Midbrain (tissue), 1 donor: Measurements from ENCODE around the gene KREMEN2.

ENCODE experiments used
- DNase-seq: peaks from one replicate; lab custom pipeline; 2025; lab: John Stamatoyannopoulos, UW

The KREMEN2 gene

DNA sequence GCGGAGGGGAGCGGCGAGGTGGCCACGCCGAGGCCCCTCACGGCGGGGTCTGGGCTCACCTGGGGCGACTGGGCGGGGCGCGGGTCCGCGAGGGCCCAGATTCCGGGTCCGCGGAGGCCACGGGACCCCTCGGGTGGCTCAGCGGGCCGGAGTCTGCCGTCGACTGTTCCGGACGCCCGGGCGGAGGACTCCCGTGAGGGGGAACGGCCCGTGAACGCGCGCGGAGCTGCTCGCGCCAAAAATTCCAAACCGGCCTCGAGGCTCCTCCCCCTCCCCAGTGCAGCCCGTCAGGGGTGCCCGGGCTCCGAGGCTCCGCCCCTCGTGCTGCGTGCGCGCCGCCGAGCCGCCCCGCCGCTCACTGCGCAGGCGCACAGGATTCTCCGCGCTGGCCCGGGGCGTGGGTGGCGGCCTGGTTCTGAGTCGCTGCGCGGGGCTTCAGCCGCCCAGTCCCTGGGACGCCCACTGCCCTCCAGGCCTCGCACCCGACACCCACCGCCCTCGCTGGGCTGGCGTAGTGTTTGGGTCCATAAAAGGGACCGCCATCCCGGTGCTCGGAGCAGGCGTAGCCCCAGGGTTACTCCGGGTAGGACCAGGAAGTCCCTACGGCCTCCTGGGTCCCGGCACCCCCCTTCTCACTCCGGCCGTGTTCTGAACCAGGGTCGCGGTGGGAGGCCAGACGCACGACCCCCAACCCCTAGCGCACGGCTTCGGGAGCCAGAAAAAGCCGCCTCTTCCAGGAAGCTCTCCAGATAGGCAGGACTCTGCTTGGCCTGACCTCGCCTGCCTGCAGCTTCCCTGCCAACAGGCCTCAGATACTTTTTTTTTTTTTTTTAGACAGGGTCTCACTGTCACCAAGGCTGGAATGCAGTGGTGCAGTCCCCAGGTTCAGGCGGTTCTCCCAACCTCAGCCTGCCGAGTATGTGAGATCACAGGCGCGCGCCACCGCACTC, 16.4 kb downstream of the KREMEN2 start, which contains the start of gene PKMYT1:
PKMYT1 (minus strand) TSS at position 220 of the 950 bp plus-strand sequence. CDS start 789 bp downstream, outside the sequence.
- DNase-seq: peak; percentile 89

DNA sequence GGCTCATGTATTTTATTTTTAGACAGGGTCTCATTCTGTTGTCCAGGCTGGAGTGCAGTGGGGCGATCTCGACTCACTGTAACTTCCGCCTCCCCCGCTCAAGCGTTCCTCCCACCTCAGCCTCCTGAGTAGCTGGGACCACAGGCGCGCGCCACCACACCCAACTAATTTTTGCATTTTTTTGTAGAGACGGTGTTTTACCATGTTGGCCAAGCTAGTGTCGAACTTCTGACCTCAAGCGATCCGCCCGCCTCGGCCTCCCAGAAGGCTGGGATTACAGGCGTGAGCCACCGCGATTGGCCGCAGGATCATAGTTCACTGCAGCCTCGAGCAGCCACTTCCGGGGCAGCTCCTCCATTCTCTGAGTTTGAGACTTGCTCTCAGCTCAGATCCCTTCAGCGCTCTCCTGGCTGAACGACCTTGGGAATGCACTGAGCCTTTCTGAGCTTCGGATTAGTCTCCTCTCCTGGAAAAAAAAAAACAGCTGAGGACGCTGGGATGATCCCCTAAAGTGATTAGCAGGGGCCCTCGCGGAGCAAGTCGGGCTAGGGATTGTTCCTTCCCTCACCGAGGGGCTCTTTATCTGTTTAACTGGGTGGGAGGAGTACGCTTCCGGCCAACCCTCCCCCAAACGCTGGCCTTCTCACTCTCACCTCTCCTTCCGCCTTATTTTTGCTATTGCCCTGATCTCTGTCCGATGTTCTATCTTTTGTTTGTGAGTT, 17.3 kb downstream of the KREMEN2 start:
- DNase-seq: no peak

DNA sequence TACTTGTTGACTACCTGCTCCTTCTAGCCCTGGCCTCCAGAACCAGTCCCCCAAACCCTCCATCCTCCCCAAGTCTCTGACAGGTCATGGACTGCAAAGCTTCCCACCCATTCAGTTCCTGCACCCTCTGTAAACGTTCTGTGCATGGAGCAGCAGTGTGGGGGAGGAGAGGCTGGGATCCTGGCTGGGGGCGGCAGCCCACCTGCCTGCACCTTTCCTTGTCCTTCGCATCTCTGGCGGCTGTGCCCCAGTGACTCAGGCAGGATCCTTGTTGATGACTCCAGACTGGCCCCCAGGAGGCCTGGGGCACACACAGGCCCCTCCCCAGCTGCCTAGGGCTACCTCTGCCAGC, 17.8 kb downstream of the KREMEN2 start:
- no peak for DNase-seq

DNA sequence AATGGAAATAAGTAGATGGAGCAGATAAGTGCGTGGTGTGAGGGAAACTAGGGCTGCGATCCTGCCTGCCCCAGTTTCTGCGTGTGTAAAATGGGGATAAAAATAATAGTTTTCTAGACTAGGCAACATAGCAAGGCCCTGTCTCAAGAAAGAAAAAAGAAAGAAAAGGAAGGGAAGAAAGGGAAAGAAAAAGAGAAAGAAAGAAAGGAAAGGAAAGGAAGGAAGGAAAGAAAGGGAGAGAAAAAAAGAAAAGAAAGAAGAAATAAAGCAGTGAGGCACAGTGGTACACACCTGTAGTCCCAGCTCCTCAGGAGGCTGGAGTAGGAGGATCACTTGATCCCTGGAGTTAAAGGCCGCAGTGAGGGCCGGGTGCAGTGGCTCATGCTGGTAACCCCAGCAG, 18.3 kb downstream of the KREMEN2 start:
- DNase-seq: no peak

DNA sequence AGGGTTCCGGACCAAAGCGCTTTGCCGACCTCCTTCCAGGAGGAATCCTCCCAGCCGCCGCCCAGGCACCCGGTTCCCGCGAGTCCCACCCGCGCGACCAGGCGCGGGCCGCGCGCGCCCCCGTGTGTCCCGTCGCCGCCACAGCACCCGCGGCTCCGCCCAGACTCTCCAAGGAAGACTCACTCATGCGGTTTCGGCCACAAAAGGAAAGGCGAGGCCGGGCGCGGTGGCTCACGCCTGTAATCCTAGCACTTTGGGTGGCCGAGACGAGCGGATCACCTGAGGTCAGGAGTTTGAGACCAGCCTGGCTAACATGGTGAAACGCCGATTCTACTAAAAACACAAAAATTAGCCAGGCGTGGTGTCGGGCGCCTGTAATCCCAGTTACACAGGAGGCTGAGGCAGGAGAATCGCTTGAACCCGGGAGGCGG, 19.6 kb downstream of the KREMEN2 start:
- peak; percentile 61 for DNase-seq

DNA sequence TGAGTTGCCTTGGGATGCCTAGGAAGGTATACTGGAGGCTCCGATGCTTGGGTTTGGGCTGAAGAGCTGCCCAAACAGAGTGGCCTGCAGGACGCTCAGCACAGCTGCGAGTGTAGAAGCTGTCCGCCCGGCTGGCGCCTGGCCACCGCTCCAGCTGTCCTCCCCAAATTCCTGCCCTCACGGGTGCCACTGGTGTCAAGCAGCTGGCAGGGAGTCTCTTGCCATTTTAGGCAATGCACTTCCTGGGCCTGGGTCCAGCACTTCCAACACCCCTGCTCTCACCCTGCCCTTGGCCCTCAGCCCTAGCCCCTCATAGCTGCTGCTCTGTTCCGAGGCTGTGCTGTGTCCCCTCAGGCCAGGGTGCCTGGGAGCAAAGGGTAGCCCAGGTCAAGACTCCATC, 21.4 kb downstream of the KREMEN2 start:
- no peak for DNase-seq

DNA sequence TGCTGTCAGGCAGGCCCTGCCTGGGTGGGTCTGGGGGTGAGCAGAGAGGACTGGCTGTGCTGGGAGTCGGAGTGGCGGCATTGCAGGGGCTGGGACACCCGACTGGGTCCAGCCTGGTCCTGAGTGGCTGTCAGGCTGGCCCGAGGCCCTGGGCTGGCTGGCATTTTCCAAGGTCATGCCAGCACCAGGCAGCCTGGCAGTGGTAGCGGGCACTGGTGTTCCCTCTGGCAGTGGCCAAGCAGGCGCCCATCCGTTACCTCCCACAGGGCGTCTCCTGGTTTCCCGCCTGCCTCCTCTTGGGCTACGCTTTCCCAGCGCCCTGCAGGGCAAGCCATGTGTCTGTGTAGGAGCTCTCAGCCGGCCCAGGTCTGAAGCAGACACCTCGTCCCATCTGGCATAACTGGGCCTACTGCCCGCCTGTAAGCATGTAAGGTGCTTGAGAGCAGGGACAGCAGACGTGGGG, 21.8 kb downstream of the KREMEN2 start:
- DNase-seq: no peak

DNA sequence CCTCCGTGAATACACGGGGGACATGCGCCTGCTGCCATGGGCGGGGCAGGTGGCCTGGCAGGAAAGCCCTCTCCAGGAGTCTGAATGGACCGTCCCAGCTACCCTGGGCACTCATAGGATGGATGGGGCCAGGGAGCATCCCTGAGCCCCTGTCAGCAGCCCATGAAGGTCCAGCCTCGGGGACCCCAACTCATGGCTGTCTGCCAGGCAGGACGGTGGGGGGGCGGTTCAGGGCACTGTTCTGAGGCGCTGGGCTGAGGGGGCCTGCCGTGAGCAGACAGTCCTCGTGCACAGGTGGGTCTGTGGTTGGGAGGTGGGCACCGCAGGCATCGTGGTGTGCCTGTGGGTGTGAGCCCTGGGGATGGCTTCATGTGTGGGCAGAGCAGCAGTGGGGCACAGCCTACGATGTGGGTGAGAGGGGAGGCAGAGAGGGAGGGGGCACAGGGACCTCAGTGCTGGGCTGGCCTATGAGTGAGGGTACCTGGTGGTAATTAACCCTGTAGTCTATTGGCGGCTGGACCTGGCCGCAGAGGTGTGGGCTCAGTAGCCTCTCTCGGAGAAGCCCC, 22.6 kb downstream of the KREMEN2 start:
- no peak for DNase-seq

DNA sequence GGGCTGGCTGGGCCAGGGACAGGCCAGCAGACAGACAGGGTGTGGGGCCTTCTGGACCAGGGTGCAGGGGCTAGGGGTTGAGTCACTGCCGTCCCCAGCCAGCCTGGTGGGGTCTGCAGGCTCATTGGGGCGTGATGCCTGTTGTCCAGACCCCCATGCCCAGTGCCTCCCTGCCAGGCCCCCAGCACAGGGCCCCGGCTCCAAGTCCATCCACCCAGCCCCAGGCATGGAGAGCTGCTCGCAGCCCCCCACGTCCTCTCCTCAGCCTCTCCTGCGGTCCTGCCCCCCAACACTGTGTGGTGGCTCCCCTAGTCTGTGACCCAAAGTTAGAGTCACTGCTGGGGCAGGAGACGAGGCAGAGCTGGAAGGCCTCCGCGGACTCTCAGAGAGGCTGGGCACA, 23.2 kb downstream of the KREMEN2 start:
- no peak for DNase-seq

DNA sequence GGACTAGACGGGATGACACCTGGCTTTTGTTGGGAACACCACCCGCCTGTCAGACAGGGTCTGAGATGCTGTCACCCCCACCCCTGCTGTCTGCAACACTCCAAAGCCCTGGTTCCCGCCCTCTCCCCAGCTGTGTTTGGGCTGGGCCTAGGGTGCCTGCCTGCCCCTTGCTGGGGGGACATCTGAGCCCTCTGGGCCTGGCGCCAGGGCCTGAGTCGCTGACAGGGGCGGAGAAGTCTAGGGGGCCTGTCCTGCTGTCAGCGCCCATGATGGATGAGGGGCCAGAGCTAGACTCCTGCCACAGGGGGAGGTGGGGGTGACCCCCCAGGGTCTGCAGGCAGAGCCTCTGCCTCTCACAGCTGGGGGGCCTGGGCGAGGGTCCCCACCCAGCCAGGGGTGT, 23.8 kb downstream of the KREMEN2 start:
- DNase-seq: no peak

DNA sequence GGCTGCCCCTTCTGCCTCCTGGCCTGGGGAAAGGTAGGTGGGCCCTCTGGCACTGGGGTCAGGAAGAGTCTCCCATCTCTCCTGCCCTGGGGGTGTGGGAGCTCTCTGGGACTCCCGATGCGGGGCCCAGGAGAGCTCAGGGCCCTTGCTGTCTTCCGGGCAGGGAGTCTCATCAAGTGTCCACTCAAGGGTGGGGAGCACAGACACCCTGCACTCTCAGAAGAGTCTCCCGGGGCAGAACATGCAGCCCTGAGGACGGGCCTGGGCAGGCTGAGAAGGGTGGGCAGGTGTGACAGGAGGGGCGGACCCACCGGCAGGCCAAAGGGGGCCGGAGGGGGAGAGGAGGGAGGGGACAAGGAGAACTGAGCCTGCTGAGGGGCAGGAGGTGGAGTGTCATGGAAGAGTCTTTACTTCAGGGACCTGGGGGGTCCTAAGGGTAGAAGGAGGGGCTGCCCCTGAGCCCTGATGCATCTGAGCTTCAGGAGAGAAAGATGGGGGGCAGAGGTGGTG, 24.6 kb downstream of the KREMEN2 start:
- no peak for DNase-seq

DNA sequence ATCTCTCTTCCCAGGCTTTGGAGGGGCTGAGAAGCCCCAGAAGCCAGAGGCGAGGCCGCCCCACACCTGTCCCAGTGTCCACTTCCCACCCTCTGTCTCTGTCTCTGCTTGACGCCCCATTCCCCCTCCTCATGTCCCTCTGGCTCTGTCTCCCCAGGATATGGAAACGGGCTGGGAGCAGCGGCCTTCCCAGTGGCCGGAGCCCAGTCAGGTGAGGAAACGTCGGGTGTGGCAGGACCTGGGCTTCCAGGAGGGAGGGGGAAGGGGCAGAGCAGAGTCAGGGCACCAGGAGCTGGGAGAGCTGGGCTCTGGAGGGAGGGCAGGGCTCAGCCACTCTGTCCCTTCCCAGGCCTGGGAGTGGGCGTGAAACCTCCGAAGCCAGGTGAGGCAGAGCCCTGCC, 26.8 kb downstream of the KREMEN2 start:
- DNase-seq: no peak

DNA sequence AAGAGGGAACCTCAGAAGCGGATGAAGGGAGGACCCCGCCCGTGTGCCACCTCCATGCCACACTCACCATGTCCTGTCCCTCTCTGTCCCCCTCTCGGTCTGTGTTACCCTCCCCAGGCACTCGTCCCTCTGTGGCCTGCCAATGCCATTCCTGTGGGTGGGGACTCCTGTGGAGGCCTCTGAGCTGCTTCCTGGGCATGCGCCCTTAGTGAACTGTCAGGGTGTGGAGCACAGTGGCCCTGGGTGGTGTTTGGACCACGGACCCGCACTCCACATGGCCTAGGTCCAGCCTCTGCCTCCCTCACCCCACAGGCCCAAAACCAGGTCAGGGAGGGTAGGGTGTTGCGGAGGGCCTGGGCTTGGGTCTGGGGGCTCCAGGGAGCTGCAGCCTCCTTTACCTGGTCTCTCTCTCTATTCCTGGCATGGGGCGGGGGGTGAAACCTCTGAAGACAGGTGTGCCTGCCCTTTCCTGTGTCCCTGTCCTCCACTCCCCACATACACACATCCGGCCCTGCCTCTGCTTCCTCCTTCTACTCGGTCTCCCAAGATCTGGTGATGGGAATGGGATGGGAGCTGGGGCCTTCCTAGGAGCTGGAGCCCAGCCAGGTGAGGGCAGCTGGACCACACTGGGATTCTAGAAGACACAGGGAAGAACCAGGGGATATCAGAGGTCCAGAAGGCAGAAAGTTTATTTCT, 27.6 kb downstream of the KREMEN2 start:
- no peak for DNase-seq

DNA sequence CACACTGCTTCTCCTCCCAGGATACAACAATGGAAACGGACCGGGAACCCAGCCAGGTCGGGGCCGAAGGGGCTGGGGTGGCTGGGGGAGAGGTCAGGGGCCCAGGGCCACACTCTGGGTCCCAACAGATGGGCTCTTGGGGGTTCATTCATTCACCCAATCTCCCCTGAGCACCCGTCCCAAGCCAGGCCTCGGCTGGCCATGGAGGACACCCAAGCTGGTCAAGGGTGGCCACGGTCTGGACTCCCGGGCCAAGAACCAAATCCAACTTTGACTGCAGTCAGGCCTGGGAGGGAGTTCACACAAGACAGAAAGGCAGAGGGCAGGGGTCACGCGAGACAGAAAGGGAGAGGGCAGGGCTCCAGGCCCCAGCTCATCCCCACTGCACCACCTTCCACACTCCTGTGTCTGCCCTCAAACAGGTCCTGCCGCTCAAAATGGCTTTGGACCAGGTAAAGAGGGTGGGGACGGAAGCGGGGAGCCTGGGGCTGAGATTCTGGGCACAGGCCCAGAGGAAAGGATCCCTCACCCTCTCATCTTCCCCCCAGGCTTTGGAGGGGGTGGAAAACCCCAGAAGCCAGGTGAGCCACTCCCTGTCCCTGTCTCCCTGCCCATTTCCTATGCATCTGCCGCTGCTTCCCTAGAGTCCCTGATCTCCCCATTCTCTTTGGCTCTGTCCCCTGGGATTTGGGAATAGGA, 28.5 kb downstream of the KREMEN2 start:
- no peak for DNase-seq

DNA sequence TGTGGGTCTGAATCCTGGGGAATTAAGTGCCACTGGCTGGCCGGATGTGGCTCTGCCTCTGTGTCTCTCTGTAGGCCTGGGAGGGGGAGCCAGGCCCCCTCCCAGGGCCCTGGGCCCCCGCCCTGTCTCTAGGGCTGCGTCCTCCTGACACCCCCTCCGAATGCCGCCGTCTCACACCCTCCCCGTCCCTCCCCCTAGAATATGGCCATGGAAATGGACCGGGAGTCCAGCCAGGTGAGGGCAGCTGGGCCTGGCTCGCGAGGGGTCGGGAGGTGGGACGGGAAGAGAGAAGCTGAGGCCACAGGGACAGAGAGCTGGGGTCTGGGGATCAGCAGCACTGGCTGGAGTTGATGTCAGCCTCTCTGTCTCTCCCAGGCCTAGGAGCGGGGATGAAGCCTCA, 32.2 kb downstream of the KREMEN2 start:
- no peak for DNase-seq

DNA sequence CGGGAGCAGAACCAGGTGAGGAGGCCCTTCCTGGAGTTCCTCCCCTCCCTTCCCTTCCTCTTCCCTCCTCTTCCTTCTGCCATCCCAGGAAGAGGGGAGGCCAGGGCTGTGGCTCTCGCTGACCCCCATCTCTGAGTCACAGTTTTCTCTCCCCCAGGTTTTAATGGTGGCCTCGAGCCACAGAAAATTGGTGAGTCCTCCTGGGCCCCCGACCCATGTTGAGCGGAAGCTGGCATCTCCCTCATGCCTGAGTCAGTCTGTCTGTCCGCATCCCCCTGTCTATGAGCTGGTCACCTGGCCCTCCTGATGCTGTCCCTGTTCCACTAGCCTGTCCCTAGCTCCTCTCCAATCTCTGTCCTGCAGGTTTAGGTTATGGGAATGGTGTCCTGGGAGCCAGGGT, 35.9 kb downstream of the KREMEN2 start:
- DNase-seq: no peak

DNA sequence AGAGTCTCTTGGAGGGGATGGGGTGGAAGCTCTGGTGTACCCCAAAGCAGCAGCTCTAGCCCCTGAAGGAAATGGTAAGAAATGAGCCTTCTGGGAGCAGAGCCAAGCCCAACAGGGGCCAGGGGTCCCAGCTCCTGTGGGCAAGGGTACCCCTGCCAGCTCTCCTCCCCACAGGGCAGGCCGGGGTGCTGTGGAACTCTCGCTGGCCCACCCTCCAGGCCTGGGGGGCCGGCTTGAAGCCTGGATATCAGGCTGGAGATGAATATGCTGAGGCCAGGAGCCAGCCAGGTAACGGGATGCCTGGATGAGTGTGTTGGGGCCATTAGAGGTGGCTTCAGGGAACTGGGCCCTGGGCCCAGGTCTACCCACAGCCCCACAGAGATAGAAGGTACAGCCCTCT, 36.5 kb downstream of the KREMEN2 start:
- no peak for DNase-seq

DNA sequence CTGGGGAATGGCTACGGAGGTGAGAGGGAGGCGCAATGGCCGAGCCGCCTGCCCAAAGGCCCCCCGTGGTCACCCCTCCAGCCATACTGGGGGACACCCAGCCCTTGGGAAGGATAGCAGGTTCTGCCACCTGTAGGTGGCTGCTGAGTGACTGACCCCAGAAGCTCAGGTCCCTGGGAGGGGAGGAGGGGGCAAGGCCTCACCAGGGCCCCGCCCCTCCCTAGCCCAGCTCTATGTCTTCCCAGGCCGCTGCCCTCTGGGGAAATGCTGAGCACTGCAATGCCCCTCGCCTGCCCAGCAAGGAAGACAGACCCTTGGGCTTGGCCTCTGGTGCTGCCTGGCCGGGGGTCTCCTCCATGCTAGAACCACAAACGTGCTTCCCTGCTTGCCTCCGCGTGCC, 37.2 kb downstream of the KREMEN2 start:
- DNase-seq: no peak

DNA sequence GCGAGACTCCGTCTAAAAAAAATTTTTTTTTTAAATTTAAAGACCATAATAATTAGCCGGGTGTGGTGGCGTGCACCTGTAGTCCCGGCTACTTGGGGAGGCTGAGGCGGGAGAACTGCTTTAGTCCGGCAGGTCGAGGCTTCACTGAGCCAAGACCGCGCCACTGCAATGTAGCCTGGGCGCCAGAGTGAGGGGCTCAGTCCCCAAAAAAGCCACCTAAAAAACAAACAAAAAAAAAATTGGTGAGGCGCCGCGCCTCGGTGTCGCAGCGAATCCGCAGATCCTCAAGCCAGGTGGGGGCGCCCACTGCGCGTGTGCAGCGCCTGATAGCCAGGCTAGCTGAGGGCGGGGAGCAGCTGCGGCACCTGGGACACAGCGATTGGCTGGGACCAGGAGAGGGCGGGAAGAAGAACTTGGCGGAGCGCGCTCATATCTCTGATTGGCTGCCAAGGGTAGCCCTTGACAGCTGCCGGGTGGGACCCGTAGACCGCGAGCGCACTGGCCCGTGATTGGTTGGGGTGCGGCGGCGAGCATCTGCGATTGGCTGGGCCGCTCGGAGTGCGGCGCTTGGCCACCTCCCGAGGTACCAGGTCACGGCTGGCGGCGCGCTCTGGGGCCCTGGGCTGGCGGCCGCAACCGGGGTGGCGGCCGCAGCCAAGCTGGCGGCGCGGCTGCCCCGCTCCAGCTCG, 39.7 kb downstream of the KREMEN2 start:
- DNase-seq: peak; percentile 100

DNA sequence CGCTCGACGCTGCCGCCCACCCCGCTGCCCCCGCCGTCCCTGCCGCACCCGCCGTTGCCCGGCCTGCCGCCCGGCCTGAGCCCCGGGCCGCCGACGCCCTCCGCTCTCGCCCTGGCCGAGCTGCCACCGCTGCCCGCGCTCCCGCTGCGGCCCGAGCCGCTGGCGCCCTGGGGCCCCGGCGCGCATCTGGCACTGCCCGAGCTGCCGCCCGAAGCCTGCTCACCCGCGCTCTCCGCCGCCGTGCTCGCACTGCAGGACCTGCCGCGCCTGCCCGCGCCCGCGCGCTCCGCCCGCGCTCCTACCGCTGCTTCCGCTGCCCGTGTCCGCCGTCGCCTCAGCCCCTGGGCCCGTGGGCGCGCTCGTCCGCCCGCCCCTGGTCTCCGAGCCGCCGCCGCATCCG, 40.2 kb downstream of the KREMEN2 start:
- DNase-seq: no peak
